HG03045 (cell line): Measurements from ENCODE around the gene CEP43.

Experiments
- ATAC-seq: cut with Tn5 transposase; IDR thresholded peaks from one replicate; pipeline ENCODE4 v1.9.1; 2021; ENCODE audit warnings: mild to moderate bottlenecking, moderate library complexity; ENCODE audit not compliant: unreplicated experiment

The CEP43 gene

GRCh38 chr6:167005350-167006159 is 6.4 kb downstream of the CEP43 start:
- ATAC-seq: no peak

DNA sequence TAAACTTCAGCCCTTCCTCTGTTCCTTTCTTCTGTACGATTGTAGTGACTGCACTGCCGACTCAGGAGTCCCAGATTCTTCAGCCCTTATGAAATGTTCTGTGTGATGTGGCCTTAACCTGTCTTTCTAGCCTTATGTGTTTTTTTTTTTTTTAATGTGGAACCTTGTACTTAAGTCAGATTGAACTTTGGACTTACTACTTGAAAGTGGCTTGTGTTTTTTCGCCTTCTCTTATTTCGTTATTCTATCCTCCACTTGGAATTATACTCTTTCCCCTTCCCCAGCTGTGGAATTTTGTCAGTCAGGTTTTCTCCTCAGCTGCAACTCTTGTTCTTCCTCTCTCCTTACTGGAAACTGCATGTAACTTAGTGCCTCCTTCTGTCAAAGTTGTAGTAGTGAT is 8.8 kb downstream of the CEP43 start:
- ATAC-seq: no peak

DNA sequence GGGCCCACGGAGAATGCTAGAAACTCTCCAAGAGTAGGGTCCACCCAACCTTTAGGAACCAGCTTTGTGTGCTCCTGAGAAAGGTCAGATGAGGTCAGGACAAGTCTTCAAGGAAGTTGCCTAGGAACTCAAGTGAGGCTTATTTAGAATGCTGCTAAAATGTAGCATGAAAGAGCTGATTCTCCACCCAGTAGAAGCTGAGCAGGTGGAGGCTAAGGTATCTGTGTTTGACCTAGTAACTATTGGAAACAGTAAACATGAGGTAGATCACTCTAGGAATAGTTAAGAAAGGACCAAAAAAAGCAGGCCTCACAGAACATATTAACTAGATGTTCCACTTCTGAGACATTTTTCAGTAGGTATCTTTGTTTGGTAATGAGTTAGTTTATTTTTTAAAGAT is 13.9 kb downstream of the CEP43 start:
- no peak for ATAC-seq

DNA sequence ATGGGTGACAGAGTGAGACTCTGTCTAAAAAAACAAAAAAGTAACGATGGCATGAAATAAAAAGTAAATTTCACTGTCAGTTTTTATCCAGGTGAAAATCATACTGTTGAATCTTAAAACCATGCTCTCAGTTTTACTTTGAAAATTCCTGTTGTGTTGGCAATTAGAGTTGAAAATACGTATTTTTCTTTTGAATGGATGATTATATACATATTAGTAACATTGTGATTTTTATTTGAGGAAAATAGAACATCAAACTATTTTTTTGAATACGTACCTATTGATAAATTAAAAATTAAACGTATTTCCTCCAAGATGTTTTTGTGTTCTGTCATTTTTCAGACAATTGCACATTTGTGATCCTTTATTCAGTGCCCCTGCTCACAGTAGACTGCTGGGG is 14.7 kb downstream of the CEP43 start:
- ATAC-seq: no peak

DNA sequence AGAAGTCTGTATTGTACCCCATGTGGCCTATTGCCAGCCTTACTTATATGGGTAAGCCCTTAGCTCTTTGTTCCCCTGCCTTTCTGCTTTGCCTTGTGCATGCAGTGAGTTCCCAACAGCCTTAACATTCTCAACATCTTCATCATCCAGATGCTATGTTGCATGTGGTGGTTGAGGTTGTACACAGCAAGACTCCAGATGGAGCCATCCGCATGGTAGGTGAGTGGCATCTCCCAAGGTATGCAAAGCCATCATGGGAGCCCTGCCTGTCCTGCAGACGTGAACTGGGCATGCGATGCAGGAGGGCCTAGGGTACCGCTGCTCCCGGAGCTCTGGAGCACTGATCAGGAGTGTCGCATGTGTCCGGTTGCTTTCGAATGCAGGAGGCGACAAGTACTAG is 16.1 kb downstream of the CEP43 start:
- no peak for ATAC-seq

- peak; percentile 90 for ATAC-seq
These were observed 21.0 kb downstream of the CEP43 start for GRCh38 chr6:167020206-167020605.

DNA sequence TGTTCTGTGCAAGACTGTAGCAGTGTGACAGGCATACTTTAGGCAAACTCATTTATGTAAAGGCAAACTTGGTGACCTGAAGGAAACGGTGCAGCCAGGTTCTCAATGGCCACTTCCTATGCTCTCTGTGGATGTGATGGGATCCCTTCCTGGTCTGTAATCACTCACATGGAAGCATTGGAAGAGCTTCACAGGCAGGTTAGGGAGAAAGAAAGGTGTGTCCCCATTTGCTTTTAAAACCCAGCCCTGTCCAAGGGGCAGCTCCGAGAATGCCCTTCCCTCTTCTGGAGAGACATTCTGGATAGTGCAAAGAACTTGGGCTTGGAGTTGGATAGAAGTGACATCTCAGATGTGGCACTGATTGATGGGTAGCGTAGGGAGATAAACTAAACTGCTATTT is 28.1 kb downstream of the CEP43 start:
- ATAC-seq: no peak

GRCh38 chr6:167027772-167028171 is 28.6 kb downstream of the CEP43 start:
- ATAC-seq: no peak

GRCh38 chr6:167030222-167031072 is 31.2 kb downstream of the CEP43 start:
- ATAC-seq: no peak

GRCh38 chr6:167031082-167031709 is 32.0 kb downstream of the CEP43 start:
- no peak for ATAC-seq

DNA sequence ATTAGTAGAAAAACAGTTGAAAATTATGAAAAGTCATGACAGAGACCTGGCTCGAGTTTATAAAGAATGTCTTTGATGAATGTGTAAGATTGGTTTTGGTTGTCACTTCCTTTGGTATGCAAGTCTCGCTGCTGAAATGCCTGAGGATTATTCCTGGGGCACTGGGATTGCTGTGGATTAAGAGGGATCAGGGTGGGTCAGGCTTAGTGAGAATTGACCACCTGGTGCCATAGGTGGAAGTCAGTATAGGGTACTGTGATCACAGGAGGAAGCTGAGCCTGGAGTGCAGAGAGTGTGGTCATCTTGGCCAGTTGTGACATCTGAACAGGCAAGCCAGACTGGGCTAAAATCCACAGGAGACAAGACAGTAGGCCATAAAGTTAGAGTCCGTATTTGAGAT is 34.9 kb downstream of the CEP43 start:
- ATAC-seq: no peak

DNA sequence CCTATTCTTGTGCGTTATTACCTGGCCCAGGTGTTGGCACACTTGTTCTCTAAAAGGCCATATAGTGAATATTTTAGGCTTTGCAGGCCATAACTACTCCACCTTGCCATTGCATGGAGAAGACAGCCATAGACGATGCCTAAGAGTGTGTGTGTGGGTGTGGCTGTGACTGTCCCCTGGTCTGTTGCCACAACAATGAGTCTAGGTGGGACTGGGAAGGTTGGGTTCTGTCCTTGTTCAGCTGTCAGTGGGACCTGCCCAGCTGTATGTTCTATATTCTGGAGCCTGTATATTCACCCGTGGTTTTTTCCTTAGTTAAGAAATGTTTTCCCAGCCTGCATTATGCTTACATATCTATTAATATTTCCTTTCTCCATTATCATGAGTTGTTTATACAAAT is 38.6 kb downstream of the CEP43 start:
- no peak for ATAC-seq

DNA sequence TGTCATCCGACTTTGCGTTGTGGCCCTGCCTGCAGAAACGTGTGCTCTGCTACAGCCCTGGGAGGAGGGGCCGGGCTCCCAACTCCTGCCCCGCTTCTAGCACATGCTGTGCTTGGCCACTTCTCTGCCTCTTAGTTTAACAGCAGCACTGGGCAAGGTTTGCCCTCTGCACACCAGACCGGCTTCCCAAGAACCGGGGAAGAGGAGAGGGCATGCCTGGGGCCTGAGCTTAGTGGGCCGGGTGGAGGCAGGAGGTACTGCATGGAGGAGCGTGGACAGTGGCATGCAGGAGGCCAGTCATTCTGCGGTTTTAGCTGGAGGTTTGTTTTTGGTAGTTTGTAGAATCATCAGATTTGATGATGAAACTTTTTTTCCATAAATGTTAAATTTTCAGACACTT is 45.5 kb downstream of the CEP43 start:
- ATAC-seq: no peak

GRCh38 chr6:167045828-167046580 is 46.8 kb downstream of the CEP43 start:
- ATAC-seq: no peak

DNA sequence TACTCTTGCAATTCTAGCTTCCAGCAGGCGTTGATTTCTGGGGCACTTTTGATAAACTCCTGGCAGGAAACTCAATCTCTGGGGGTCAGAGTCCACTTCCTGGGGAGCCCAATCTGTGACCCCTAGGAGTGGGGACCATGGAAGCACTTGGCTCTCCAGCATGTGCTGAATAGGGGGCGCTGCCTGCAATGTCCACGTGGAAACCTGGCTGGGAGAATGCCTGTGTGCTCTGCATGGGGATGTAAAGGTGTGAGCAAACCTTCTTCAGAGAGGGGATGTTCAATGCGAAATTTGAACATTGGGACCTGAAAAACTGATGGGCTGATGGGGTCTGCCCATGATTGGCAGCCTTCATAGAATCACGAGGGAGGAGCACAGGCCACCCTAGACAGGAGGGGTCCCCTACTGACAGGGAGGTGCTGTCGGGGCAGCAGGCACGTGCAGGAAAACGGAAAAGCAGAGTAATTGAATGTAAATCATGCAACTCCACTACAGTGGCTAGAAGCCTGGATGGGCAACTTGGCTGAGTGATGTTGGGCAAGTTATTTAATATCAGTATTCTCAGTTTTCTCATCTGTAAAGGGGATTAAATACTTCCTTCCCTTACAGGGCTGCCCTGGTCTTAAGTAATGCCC is 47.8 kb downstream of the CEP43 start:
- peak; percentile 23 for ATAC-seq

GRCh38 chr6:167047554-167047953 is 48.4 kb downstream of the CEP43 start:
- ATAC-seq: peak; percentile 79
